Measurements from ENCODE around the gene ZBTB34. TPM values are rescaled to one million over a fixed set of nuclear protein-coding genes. Genes with fewer than 3 reads are reported as not detected.
"Not testable (repeated sequence)": the region's sequence is repeated elsewhere in the genome, so short reads cannot be mapped to it uniquely, and the experiment has no call there.

ZBTB34 gene
- 1 to 10 TPM in 5 of 6 donors, not detected in 1; 1.5 to 2.5 (median 1.7) TPM for polyA plus RNA-seq (ENCODE audit: low read depth in 6 of 6)

DNA sequence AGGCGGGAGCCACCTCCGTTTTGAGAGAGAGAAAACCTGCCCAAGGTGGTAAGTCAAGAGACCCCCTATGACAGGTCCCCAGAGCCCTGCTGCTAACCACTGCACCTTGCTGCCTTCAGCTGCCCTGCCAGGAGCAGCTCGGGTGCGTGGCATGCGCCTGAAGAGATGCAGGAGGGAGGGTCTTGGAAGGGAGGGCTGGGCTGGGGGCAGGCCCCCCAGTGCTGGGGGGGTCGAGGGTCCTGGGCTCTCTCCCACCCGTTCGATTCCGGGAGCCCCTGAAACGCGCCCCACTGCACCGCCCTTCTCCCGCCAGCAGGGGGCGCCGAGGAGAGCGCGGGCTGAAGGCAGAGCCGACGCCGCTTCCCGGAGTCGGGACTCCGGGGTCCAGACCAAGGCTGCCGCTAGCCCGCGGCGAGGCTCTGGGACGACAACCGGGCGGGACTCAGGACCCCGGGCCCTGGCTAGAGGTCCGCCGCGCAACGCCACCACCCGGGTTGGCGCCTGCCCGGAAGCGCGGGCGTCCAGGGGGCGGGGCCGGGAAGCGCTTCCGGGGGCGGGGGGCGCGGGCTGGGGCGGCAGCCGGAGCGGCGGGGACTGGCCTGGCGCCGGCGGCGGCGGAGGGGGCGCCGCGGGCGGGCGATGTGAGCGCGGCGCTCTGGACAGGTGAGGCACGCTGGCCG lies at the start of gene ZBTB34:
Gene ZBTB34, plus strand, starts transcription at position 563 of the 680 bp plus-strand sequence. CDS start 18,761 bp downstream, outside the sequence.
- no peaks in the 10 kb centered on the region for H3K9me3 Mint-ChIP-seq
- peaks cover 6 to 23% (median 21%) of the 10 kb centered on the region in 3 donors for H3K27me3 Mint-ChIP-seq
- H3K27ac Mint-ChIP-seq, result peak within 1 kb of the TSS; percentile 85 to 94 (median 91)
- peak; percentile 67 to 75 for ATAC-seq (ENCODE audit: low read depth in 2 of 2)
- peak; percentile 80 for DNase-seq
- H3K4me1 Mint-ChIP-seq, result peaks cover 21 to 35% (median 34%) of the 10 kb centered on the region in 3 donors
- peak within 1 kb of the TSS; percentile 81 to 95 (median 90) for H3K4me3 Mint-ChIP-seq
- no peaks in the 10 kb centered on the region for H3K36me3 Mint-ChIP-seq

DNA sequence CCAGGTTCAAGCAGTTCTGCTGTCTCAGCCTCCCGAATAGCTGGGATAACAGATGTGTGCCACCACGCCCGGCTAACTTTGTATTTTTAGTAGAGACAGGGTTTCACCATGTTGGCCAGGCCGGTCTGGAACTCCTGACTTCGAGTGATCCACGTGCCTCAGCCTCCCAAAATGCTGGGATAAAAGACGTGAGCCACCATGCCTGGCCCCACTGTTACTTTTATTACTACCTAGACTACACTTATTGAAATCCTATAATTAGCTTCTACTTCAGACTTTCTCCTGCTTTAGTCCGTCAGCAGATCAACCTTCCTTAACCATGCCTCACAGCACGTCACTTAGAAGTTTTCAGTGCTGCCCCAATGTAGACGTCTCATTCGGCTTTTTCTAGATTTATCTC lies 47.4 kb upstream of the ZBTB34 start:
- H3K27ac Mint-ChIP-seq, result peak overlapping the region in 1 of 6 donors; percentile 19
- H3K4me1 Mint-ChIP-seq, result peaks cover 7 to 18% (median 12%) of the 10 kb centered on the region in 3 donors
- H3K4me3 Mint-ChIP-seq, result peak overlapping the region in 1 of 8 donors; percentile 1
- peaks cover 5 to 27% (median 21%) of the 10 kb centered on the region in 7 donors for H3K9me3 Mint-ChIP-seq
- H3K36me3 Mint-ChIP-seq, result peaks cover 39 to 42% of the 10 kb centered on the region in 2 donors
- DNase-seq (no peak), ATAC-seq (ENCODE audit: low read depth in 2 of 2) (no peak)
- H3K27me3 Mint-ChIP-seq, result no peaks in the 10 kb centered on the region

GRCh38 chr9:126814091-126814490 lies 46.3 kb upstream of the ZBTB34 start:
- Mint-ChIP-seq H3K4me3 (no peak overlapping the region), H3K27ac (peak overlapping the region in 1 of 6 donors; percentile 47), H3K4me1 (peaks cover 6 to 17% (median 10%) of the 10 kb centered on the region in 3 donors), H3K27me3 (no peaks in the 10 kb centered on the region), H3K36me3 (peaks cover 49% of the 10 kb centered on the region in 2 donors), H3K9me3 (peaks cover 5 to 37% (median 30%) of the 10 kb centered on the region in 7 donors)
- DNase-seq (no peak), ATAC-seq (ENCODE audit: low read depth in 2 of 2) (no peak)

DNA sequence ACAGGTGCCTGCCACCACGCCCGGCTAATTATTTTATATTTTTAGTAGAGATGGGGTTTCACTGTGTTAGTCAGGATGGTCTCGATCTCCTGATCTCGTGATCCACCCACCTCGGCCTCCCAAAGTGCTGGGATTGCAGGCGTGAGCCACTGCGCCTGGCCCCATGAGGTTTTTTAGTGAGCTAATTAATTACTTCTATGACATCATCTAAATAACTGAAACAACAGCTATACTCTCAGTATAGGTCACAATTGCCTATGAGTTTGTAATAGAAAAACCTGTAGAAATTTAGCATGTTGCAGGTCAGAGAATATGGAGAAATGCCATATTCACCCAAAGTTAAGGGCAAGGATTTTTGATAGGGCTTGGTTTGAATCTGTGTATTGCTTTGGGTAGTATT lies 42.8 kb upstream of the ZBTB34 start:
- Mint-ChIP-seq H3K4me1 (peaks cover 6 to 21% (median 20%) of the 10 kb centered on the region in 3 donors), H3K9me3 (peaks cover 11 to 45% (median 39%) of the 10 kb centered on the region in 7 donors), H3K36me3 (peaks cover 58 to 60% of the 10 kb centered on the region in 2 donors)
- H3K27ac Mint-ChIP-seq; H3K4me3 Mint-ChIP-seq; H3K27me3 Mint-ChIP-seq; DNase-seq; ATAC-seq (ENCODE audit: low read depth in 2 of 2): not testable (repeated sequence)

DNA sequence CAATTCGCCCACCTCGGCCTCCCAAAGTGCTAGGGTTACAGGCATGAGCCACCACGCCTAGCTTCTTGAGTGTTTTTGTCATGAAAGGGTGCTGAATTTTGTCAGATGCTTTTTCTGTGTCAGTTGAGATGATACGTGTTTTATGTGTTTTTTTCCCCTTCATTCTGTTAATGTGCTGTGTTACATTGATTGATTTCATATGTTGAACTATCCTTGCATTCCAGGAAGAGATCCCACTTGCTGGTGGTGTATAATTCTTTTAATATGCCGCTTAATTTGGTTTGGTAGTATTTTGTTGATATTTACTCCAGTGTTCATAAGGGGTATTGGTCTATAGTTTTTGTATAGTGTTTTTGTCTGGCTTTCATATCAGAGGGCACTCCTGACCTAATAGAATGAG lies 42.0 kb upstream of the ZBTB34 start:
- no peak overlapping the region for H3K4me3 Mint-ChIP-seq
- H3K27ac Mint-ChIP-seq, result no peak overlapping the region
- ATAC-seq (ENCODE audit: low read depth in 2 of 2), result no peak
- peaks cover 49 to 58% of the 10 kb centered on the region in 2 donors for H3K36me3 Mint-ChIP-seq
- H3K9me3 Mint-ChIP-seq, result peaks cover 11 to 45% (median 36%) of the 10 kb centered on the region in 7 donors
- no peak for DNase-seq
- H3K4me1 Mint-ChIP-seq, result peaks cover 6 to 25% (median 14%) of the 10 kb centered on the region in 3 donors
- H3K27me3 Mint-ChIP-seq, result no peaks in the 10 kb centered on the region

DNA sequence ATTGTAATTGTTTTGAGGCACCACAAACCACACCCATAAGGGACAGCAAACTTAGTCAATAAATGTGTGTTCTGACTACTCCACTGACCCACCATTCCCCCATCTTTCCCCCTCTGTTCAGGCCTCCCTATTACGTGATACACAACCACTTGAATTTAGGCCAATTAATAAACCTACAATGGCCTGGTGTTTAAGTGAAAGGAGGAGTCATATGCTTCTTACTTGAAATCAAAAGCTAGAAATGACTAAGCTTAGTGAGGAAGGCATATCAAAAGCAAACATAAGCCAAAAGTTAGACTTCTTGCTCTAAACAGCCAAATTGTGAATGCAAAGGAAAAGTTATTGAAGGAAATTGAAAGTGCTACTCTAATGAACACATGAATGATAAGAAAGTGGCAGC lies 41.0 kb upstream of the ZBTB34 start:
- peaks cover 43 to 56% of the 10 kb centered on the region in 2 donors for H3K36me3 Mint-ChIP-seq
- H3K4me1 Mint-ChIP-seq, result peaks cover 6 to 25% (median 14%) of the 10 kb centered on the region in 3 donors
- no peaks in the 10 kb centered on the region for H3K27me3 Mint-ChIP-seq
- no peak for DNase-seq
- no peak overlapping the region for H3K4me3 Mint-ChIP-seq
- H3K27ac Mint-ChIP-seq, result no peak overlapping the region
- no peak for ATAC-seq (ENCODE audit: low read depth in 2 of 2)
- H3K9me3 Mint-ChIP-seq, result peaks cover 11 to 41% (median 33%) of the 10 kb centered on the region in 7 donors

DNA sequence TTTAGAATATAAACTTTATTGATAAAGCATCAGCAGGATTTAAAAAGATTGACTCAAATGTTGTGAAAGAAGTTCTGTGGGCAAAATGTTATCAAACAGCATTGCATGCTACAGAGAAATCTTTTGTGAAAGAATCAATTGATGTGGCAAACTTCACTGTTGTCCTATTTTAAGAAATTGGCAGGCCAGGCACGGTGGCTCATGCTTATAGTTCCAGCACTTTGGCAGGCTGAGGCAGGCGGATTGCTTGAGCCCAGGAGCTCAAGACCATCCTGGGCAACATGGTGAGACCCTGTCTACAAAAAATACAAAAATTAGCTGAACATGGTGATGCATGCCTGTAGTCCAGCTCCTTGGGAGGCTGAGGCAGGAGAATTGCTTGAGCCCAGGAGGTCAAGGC lies 38.2 kb upstream of the ZBTB34 start:
- peaks cover 27 to 42% of the 10 kb centered on the region in 2 donors for H3K36me3 Mint-ChIP-seq
- peaks cover 3 to 21% (median 17%) of the 10 kb centered on the region in 7 donors for H3K9me3 Mint-ChIP-seq
- H3K4me3 Mint-ChIP-seq, result no peak overlapping the region
- H3K27me3 Mint-ChIP-seq, result no peaks in the 10 kb centered on the region
- peaks cover 0 to 37% (median 20%) of the 10 kb centered on the region in 3 donors for H3K4me1 Mint-ChIP-seq
- DNase-seq (no peak), ATAC-seq (ENCODE audit: low read depth in 2 of 2) (no peak)
- H3K27ac Mint-ChIP-seq, result peak overlapping the region in 1 of 6 donors; percentile 47

GRCh38 chr9:126822873-126823272 lies 37.6 kb upstream of the ZBTB34 start:
- Mint-ChIP-seq H3K27me3 (no peaks in the 10 kb centered on the region), H3K36me3 (peaks cover 27 to 42% of the 10 kb centered on the region in 2 donors), H3K27ac (no peak overlapping the region), H3K4me3 (no peak overlapping the region), H3K4me1 (peaks cover 0 to 39% (median 20%) of the 10 kb centered on the region in 3 donors), H3K9me3 (peaks cover 3 to 18% (median 17%) of the 10 kb centered on the region in 7 donors)
- no peak for DNase-seq
- no peak for ATAC-seq (ENCODE audit: low read depth in 2 of 2)

GRCh38 chr9:126824052-126824451 lies 36.4 kb upstream of the ZBTB34 start:
- H3K27ac Mint-ChIP-seq; DNase-seq; ATAC-seq (ENCODE audit: low read depth in 2 of 2); H3K27me3 Mint-ChIP-seq; H3K9me3 Mint-ChIP-seq; H3K4me3 Mint-ChIP-seq: not testable (repeated sequence)
- peaks cover 16 to 35% of the 10 kb centered on the region in 2 donors for H3K36me3 Mint-ChIP-seq
- peaks cover 0 to 39% (median 20%) of the 10 kb centered on the region in 3 donors for H3K4me1 Mint-ChIP-seq

DNA sequence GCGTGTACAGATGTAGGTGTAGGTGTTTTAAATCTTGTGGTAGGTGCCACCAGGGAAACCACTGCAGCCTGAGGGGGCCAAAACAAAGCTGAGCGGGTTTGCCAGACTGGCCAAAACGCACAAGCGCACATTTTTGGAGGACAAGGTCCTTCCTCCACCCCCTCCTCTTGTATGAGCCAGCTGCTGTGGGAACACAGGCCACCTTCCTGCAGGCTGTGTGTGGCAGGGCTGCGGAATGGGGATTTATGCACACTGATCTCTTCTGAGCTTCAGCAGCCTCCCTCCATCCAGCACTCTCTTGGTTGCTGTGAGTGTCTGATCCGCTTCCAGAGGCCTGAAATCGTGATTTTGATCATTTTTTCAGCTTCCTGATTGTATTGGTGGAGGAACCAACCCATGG lies 33.2 kb upstream of the ZBTB34 start:
- ATAC-seq (ENCODE audit: low read depth in 2 of 2) (no peak), DNase-seq (no peak)
- Mint-ChIP-seq H3K4me3 (no peak overlapping the region), H3K9me3 (no peaks in the 10 kb centered on the region), H3K27me3 (no peaks in the 10 kb centered on the region), H3K27ac (peak overlapping the region in 1 of 6 donors; percentile 20), H3K36me3 (peaks cover 6 to 27% of the 10 kb centered on the region in 2 donors), H3K4me1 (peaks cover 9 to 33% (median 15%) of the 10 kb centered on the region in 3 donors)

- DNase-seq (no peak), ATAC-seq (ENCODE audit: low read depth in 2 of 2) (no peak)
- H3K27me3 Mint-ChIP-seq, result no peaks in the 10 kb centered on the region
- no peaks in the 10 kb centered on the region for H3K9me3 Mint-ChIP-seq
- peaks cover 23 to 31% of the 10 kb centered on the region in 2 donors for H3K36me3 Mint-ChIP-seq
- peak overlapping the region in 1 of 6 donors; percentile 33 for H3K27ac Mint-ChIP-seq
- H3K4me1 Mint-ChIP-seq, result peaks cover 24 to 39% (median 24%) of the 10 kb centered on the region in 3 donors
- no peak overlapping the region for H3K4me3 Mint-ChIP-seq
Observed at GRCh38 chr9:126829035-126829434, 31.4 kb upstream of the ZBTB34 start.

DNA sequence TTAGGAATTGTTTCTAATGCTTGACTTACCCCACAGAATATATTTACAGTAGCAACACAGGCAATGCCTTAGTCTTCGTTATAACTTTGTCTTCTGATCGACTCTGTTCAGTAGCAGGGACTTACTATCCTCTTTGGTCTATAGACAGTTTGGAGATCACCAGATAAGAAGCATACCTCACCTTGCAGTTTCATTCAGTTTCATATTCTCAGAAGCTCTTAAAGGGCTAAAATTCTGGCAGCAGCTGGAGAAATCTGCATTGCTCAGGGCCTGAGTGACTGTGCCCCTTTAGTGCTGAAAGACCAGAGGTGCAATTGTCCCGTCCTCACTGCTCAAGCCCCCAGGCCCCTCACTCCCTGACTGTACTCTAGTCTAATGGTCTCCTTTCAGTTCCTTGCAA lies 29.6 kb upstream of the ZBTB34 start:
- Mint-ChIP-seq H3K27ac (peak overlapping the region in 2 of 6 donors; percentile 13 to 75), H3K27me3 (no peaks in the 10 kb centered on the region), H3K4me1 (peaks cover 26 to 40% (median 35%) of the 10 kb centered on the region in 3 donors), H3K36me3 (peaks cover 30 to 37% of the 10 kb centered on the region in 2 donors), H3K9me3 (no peaks in the 10 kb centered on the region), H3K4me3 (peak overlapping the region in 1 of 8 donors; percentile 45)
- DNase-seq (no peak), ATAC-seq (ENCODE audit: low read depth in 2 of 2) (no peak)

GRCh38 chr9:126832440-126832839 lies 28.0 kb upstream of the ZBTB34 start:
- no peak overlapping the region for H3K4me3 Mint-ChIP-seq
- peaks cover 26 to 46% (median 42%) of the 10 kb centered on the region in 3 donors for H3K4me1 Mint-ChIP-seq
- no peaks in the 10 kb centered on the region for H3K27me3 Mint-ChIP-seq
- no peaks in the 10 kb centered on the region for H3K9me3 Mint-ChIP-seq
- peak overlapping the region in 1 of 6 donors; percentile 36 for H3K27ac Mint-ChIP-seq
- peaks cover 24 to 32% of the 10 kb centered on the region in 2 donors for H3K36me3 Mint-ChIP-seq
- ATAC-seq (ENCODE audit: low read depth in 2 of 2) (no peak), DNase-seq (no peak)

DNA sequence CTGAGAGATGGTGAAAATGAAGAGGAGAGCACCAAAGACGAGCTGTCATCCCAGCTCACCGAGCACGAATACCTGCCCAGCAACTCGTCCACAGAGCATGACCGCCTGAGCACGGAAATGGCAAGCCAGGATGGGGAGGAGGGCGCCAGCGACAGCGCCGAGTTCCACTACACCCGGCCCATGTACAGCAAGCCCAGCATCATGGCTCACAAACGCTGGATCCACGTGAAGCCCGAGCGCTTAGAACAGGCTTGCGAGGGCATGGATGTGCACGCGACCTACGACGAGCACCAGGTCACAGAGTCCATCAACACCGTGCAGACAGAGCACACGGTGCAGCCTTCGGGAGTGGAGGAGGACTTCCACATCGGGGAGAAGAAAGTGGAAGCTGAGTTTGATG lies 27.4 kb upstream of the ZBTB34 start:
- DNase-seq (no peak), ATAC-seq (ENCODE audit: low read depth in 2 of 2) (no peak)
- Mint-ChIP-seq H3K27ac (peak overlapping the region in 2 of 6 donors; percentile 36 to 47), H3K9me3 (no peaks in the 10 kb centered on the region), H3K27me3 (no peaks in the 10 kb centered on the region), H3K4me1 (peaks cover 26 to 45% (median 42%) of the 10 kb centered on the region in 3 donors), H3K4me3 (peak overlapping the region in 2 of 8 donors; percentile 22 to 37), H3K36me3 (peaks cover 24 to 32% of the 10 kb centered on the region in 2 donors)
